GM18870 (cell line): ENCODE results near the gene ENO3.

Source experiments
- ATAC-seq: cut with Tn5 transposase; IDR thresholded peaks from one replicate; pipeline ENCODE4 v1.9.1; 2021; ENCODE audit warnings: moderate library complexity; ENCODE audit not compliant: unreplicated experiment

The ENO3 gene

DNA sequence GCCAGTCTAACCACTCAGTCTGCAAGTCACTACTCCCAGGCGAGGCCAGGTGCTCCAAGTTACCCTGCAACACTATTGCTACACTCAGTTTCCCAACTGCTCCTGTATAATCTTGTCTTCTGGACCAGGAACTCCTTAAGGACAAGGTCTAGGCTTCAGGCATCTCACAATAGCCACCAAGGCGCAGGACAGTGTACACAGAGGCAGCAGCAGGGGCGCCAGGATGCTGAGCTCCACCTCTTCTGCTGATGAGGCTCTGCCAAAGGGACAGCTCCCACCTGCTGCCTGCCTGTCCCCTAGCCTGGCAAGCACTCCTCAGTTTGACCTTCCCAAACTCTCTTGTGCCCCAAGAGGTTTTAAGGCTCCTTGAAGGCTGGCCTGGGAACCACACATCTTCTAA is 14.5 kb upstream of the ENO3 start:
- no peak for ATAC-seq

- ATAC-seq = no peak
Measured at GRCh38 chr17:4937553-4937952, 13.4 kb upstream of the ENO3 start.

- ATAC-seq = no peak
Measured at GRCh38 chr17:4938069-4938491, 12.8 kb upstream of the ENO3 start.

GRCh38 chr17:4938688-4939545 is 12.0 kb upstream of the ENO3 start:
- no peak for ATAC-seq

GRCh38 chr17:4939546-4939795 is 11.4 kb upstream of the ENO3 start:
- ATAC-seq = peak; percentile 10

- ATAC-seq = peak; percentile 81
Measured at GRCh38 chr17:4939796-4940554, 10.9 kb upstream of the ENO3 start, which contains the start of the genes RNF167 and SLC25A11. RNF167 (plus strand) TSS chr17:4940268; CDS start chr17:4940910, 642 bp downstream. SLC25A11 (minus strand) TSS chr17:4940046; CDS start chr17:4939910, 136 bp downstream.

- ATAC-seq = no peak
Measured at GRCh38 chr17:4940555-4941318, 10.2 kb upstream of the ENO3 start.

DNA sequence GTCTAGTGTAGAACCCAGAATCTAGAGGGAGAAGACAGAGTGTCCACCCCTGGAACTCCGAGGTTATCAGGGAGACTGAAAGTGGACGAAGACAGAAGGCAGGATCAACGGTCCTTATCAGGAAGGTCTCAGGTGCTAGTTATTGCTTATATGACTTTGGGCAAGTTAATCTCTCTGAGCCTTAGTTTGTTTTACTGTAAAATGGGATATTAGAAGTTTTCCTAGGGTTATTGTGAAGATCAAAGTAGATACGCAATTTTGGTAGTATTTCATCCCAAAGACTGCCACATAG is 9.7 kb upstream of the ENO3 start:
- ATAC-seq = no peak

- no peak for ATAC-seq
Measured at GRCh38 chr17:4942760-4943508, 8.0 kb upstream of the ENO3 start.

GRCh38 chr17:4944163-4944553 is 6.8 kb upstream of the ENO3 start:
- no peak for ATAC-seq

DNA sequence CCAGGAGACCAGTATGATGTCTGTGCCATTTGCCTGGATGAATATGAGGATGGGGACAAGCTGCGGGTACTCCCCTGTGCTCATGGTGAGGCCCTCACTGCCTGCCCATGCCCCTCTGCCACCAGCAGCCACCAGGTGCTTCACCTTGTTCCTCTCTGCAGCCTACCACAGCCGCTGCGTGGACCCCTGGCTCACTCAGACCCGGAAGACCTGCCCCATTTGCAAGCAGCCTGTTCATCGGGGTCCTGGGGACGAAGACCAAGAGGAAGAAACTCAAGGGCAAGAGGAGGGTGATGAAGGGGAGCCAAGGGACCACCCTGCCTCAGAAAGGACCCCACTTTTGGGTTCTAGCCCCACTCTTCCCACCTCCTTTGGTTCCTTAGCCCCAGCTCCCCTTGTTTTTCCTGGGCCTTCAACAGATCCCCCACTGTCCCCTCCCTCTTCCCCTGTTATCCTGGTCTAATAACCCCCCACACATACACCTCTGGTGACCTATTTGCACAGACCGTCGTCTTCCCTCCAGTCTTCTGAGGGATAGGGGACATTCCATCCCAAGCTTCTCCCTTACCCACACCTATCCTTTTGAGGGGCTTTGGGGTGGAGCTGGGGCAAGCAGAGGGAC is 6.3 kb upstream of the ENO3 start:
- no peak for ATAC-seq

- ATAC-seq = peak; percentile 36
Measured at GRCh38 chr17:4945176-4945943, 5.6 kb upstream of the ENO3 start.

GRCh38 chr17:4945944-4946280 is 5.0 kb upstream of the ENO3 start:
- no peak for ATAC-seq

DNA sequence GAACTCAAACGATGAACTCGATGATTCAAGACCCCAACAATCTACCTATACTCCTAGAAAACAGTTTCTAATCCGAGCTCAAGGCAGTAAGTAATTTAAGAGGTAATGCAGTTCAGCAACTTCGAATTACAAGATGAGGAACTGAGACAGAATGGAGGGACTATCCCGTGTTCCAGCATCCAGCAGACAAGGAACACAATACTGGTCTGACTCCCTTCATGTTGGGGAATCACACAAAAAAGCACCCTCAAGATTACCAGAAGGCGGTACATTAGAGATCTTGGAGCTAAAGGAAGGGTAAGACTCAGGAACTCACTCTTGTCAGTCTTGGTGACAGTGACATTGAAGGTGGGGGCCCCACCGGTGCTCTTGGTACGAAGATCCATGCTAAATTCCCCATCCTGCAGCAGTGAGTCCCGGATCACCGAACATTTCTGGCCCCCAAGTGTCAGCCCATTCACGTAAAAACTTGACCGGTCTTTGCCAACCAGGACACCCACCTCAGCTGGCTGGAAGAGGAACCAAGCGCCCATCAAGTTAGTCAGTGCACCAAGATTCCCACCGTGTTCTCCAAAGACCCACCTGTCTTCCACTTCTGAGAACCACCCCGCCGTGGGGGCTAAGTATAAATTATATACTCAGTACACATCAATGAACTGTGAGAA is 4.5 kb upstream of the ENO3 start:
- ATAC-seq = no peak

DNA sequence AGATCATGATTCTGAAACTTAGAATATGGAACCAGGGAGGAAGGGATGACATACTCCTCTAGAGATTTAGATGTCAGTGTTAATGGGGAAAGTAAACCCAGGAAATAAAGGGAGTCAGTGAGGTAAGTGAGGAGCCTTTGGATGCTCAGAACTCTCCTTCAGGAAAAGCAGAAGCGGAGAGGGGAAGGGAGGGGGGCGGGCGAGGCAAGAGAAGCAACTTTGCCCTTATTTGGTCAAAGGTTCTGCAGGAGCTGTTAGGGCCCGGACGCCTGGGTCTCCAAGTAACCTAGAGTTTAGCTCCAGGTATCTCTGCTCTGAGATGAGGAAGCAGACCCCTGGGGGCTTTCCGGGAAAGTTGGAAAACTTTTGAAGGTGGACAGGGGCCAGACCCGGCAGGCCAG is 3.9 kb upstream of the ENO3 start:
- no peak for ATAC-seq

DNA sequence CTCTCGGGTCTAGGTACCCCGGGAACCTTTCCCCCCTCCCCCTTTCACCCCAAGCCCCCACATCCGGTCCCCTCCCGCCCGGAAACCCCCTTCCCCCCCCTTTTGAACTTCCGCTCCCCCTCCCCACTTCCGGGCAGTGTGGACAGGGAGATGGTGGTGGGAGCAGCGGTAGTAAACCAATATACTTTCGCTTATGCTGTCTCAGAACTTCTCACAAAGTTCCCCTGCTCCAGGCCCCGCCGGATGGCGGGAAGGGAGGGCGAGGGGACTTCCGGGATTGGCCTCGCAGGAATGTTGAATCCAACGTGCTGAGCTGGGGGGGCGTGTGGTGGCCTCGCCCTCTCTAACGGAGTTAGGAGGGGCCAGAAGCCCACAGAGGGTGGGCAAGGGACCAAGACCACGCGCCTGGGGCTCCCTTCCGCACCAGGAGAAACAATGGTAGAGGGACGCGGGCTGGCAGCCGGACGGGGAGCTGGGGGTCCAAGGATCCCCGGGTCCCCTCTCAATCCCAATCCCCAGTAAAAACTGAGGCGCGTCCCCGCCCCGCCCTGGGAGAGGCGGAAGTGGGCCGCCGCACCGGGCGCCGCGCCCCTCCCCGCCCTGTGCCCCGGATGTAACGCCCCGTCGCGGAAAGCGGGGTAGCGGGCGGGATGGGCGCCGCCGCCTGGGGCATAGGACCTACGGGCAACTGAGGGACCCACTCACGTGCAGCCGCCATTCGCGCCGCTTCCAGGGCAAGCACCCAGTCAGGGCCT is 3.3 kb upstream of the ENO3 start:
- ATAC-seq = no peak

- ATAC-seq = no peak
Measured at GRCh38 chr17:4948166-4948930, 2.6 kb upstream of the ENO3 start, which contains the start of gene PFN1. PFN1 (minus strand) TSS chr17:4948530; CDS start chr17:4948394, 136 bp downstream.

- ATAC-seq = no peak
Measured at GRCh38 chr17:4948931-4949320, 2.0 kb upstream of the ENO3 start.
